Heart right ventricle (tissue), 16 donors: ENCODE data around the gene MDM2. TPM values are rescaled to one million over a fixed set of nuclear protein-coding genes. Genes with fewer than 3 reads are reported as not detected.

Experiments
- ATAC-seq, 8 donors: fragments of 200-7000 bp; cut with Tn5 transposase; one replicate each; pipeline ENCODE4 v1.9.1; 2020; ENCODE audit warnings: mild to moderate bottlenecking in 8 of 8, moderate library complexity in 8 of 8, moderate number of reproducible peaks in 1 of 8
- DNase-seq, 2 donors: peaks; one replicate each; pipeline ENCODE4 v3.0.0-alpha.2; 2020
- H3K27ac ChIP-seq, 10 donors: fragments of 200-600 bp; sonication (generic) in 2 of 10; one replicate each; pipeline versions ENCODE4 v1.5.0 to v1.8.0; 2020 to 2022; ENCODE audit warnings: mild to moderate bottlenecking in 3 of 10
- H3K27me3 ChIP-seq, 7 donors: fragments of 200-600 bp; one replicate each; pipeline ENCODE4 v1.8.0; 2021 to 2022; ENCODE audit warnings: mild to moderate bottlenecking in 2 of 7
- H3K36me3 ChIP-seq, 9 donors: fragments of 200-600 bp; sonication (generic) in 1 of 9; one replicate each; pipeline versions ENCODE4 v1.5.0 to v1.8.0; 2020 to 2022; ENCODE audit warnings: mild to moderate bottlenecking in 2 of 9
- H3K4me1 ChIP-seq, 9 donors: fragments of 200-600 bp; sonication (generic) in 1 of 9; one replicate each; pipeline versions ENCODE4 v1.5.0 to v1.8.0; 2020 to 2022; ENCODE audit warnings: mild to moderate bottlenecking in 4 of 9
- H3K4me3 ChIP-seq, 10 donors: fragments of 200-600 bp; sonication (generic) in 2 of 10; one replicate each; pipeline versions ENCODE4 v1.5.0 to v1.8.0; 2020 to 2022; ENCODE audit warnings: mild to moderate bottlenecking in 7 of 10, moderate library complexity in 2 of 10
- H3K9me3 ChIP-seq, 11 donors: fragments of 200-600 bp in 10 of 11; sonication (generic) in 2 of 11; one replicate each; pipeline versions ENCODE4 v1.5.0 to v1.8.0; 2013 to 2022; ENCODE audit warnings: mild to moderate bottlenecking in 2 of 11, control low read depth in 1 of 11, moderate library complexity in 1 of 11
- WGBS, 2 donors: extraction: QIAGEN DNeasy Blood & Tissue Kit; methylation state at CpG; one replicate each; pipeline ENCODE4 v1.1.7; 2013; ENCODE audit warnings: inconsistent platforms in 1 of 2; 5-methylcytosine and 5-hydroxymethylcytosine counted together
- intact Hi-C, 10 donors: fragments of 100-400 bp; cut with DNase I; formaldehyde crosslinking; loops; one replicate each; pipeline versions ENCODE4 v1.11.1 to v1.14.2; 2022
- polyA plus RNA-seq, 2 donors: library from polyadenylated mRNA; stranded (reverse); fragments of 200-250 nt; gene quantifications; one replicate each; pipeline ENCODE4 v1.2.3, GENCODE V29; 2013
- total RNA-seq, 10 donors: library from RNA; stranded (reverse); fragmentation: NEBNext Ultra II Directional in 3 of 10; extraction: Animal tissue kit (Norgen Biotek cat#: 25700) in 3 of 10; gene quantifications; one replicate each; pipeline versions ENCODE4 v1.2.1 to v1.2.4, GENCODE V29; 2021 to 2023
- TF ChIP-seq, protein P1 (sequence below), 9 donors: fragments of 200-600 bp; sonication (generic) in 2 of 9; IDR thresholded peaks; one replicate each; pipeline versions ENCODE4 v1.5.0 to v1.8.0; 2021 to 2022; ENCODE audit warnings: antibody characterized with exemption in 9 of 9, mild to moderate bottlenecking in 5 of 9, moderate library complexity in 1 of 9
- donor health status: Arrhythmogenic right ventricular cardiomyopathy.
- donor health status: ischemic (EF 13 %, LVEDD 7.1; RV severe dilation, severe dysfunction).
- donor health status: healthy with polysubstance abuse.
- donor health status: DM: no; HTN: yes; CAD: no.
- donor health status: DM: no; HTN: no; CAD: no.
- donor health status: ischemic (EF 25% LVEDD 6.9; RV normal size, moderate dysfunction).
- donor health status: ischemic (EF 25% LVEDD 5.7; RV mildly dilated, moderate dysfunction).
- donor health status: healthy.
- donor health status: DM: yes; HTN: yes; CAD: no.
- donor health status: Ischemic cardiomyopathy.
- donor health status: ischemic (EF 35%, LVEDD 5.7; RV mildly dilated, moderate dysfunction).
- donor health status: nonischemic (EF 11% LVEDD 7.7; RV severe dilation, severe dysfunction).
- donor health status: DM: yes; HTN: yes; CAD: no.
- donor health status: PGD.
- donor health status: ischemic (EF 29% LVEDD 5.4; RV normal size, mild dysfunction).
- donor health status: nonischemic (EF 23%, LVEDD 6.1; RV moderate dilation, normal function).

The MDM2 gene
- total and polyA plus RNA-seq, 12 donors = 15.9 to 95.5 (median 47.1) TPM

DNA sequence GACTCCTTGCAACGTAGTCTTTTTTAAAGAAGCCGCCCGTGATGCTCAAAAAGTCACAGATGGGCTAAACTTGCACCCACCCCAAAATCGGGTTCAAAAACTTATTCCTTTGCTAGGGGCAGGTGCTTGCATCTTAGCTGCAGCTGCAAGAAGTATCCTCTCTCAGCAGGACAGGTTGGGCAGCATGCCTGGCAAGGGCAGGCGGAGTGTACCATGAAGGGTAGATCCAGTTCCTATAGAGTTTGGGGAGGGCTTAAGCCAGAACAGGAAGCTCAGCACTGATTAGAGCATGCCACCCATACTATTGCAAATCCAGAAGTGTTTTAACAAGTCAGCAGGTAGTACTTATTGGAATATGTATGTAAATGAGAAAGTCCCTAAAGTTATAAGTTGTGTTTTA lies 76.3 kb downstream of the MDM2 start:
- 94% methylated on average over 5 of the region's 5 CpGs for WGBS, 2 donors
- H3K4me1 ChIP-seq = no peaks in the 10 kb centered on the region
- intact Hi-C loops = no loop called here

DNA sequence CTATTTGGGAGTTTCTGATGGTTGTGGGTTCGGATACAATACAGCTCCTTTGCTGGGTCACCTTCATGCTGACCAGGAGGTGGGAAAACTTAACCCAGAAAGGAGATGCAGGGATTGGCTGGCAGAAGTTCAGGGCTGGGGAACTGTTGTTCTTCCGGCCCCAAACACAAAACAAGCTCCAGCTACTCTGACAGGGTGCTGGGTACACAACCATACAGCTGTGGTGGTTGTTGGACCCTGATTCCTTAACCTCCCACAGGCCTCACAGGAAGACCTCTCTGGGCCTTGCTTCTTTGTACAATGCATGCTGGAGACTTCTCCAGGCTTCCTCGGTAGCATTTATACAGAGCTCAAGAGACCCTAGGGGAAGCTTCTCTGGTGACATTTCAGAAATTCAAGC lies 77.4 kb downstream of the MDM2 start:
- no peak for ATAC-seq
- peaks cover 0 to 7% (median 0%) of the 10 kb centered on the region in 9 donors for H3K4me1 ChIP-seq
- DNase-seq = no peak
- peaks cover 0 to 10% (median 0%) of the 10 kb centered on the region in 9 donors for H3K36me3 ChIP-seq
- intact Hi-C loops = no loop called here
- H3K27ac ChIP-seq = no peak overlapping the region
- no peak overlapping the region for H3K4me3 ChIP-seq
- H3K27me3 ChIP-seq = no peaks in the 10 kb centered on the region
- TF ChIP-seq, protein P1, sequence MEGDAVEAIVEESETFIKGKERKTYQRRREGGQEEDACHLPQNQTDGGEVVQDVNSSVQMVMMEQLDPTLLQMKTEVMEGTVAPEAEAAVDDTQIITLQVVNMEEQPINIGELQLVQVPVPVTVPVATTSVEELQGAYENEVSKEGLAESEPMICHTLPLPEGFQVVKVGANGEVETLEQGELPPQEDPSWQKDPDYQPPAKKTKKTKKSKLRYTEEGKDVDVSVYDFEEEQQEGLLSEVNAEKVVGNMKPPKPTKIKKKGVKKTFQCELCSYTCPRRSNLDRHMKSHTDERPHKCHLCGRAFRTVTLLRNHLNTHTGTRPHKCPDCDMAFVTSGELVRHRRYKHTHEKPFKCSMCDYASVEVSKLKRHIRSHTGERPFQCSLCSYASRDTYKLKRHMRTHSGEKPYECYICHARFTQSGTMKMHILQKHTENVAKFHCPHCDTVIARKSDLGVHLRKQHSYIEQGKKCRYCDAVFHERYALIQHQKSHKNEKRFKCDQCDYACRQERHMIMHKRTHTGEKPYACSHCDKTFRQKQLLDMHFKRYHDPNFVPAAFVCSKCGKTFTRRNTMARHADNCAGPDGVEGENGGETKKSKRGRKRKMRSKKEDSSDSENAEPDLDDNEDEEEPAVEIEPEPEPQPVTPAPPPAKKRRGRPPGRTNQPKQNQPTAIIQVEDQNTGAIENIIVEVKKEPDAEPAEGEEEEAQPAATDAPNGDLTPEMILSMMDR (IDR thresholded peaks at IDR 0.05) = no peak
- peaks cover 0 to 5% (median 0%) of the 10 kb centered on the region in 11 donors for H3K9me3 ChIP-seq
- WGBS, 2 donors = 80 to 85% methylated on average over 3 of the region's 3 CpGs

More for the DNA sequence above, 76.3 kb downstream of the MDM2 start:
- no peak overlapping the region for H3K27ac ChIP-seq
- ATAC-seq = no peak
- H3K4me3 ChIP-seq = no peak overlapping the region
- H3K36me3 ChIP-seq = peaks cover 0 to 10% (median 0%) of the 10 kb centered on the region in 9 donors
- H3K9me3 ChIP-seq = peaks cover 0 to 5% (median 0%) of the 10 kb centered on the region in 11 donors
- H3K27me3 ChIP-seq = no peaks in the 10 kb centered on the region
- TF ChIP-seq, protein P1 (IDR thresholded peaks at IDR 0.05) = no peak
- DNase-seq = no peak

DNA sequence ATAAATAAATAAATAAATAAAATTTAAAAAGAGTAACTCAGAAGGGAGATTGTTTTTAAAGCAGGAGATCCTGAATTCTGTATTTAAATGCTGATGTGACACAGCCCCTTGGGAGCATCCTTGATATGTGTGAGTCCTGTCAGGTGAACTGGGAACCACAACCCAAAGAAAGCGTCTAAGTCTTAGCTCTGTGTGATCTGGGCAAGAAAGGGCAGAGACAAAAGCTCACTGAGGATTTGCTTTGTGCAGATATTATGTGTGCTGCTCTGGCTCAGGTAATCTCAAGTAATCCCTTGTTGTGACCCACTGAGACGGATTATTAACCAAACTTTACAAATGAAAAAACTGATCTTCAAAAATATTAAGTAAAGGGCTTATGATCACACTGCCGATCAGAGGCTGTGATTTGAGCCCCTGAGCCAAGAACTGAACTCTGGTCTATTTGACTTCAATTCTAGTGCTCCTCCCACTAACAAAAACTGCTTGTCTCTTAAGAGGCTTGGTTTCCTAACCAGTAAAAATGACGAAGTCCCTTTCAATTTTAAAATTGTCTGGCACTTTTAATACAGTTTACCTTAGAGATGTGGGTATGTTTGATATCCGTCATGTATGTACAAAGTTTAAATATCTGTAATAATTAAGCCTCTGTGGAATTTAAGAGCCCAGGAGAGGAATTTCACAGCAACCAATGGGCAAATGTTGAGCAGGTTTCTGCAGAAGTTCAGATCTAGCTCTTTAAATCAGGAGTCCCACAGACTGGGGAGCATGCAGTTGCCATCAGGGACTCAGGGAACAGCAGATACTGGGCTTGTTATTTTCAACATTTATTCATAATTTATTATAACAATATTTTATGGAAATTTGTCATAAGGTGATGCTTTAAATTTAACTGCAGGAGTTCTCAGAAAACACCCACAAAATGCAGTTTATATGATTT lies 78.9 kb downstream of the MDM2 start:
- intact Hi-C loops = no loop called here
- peaks cover 0 to 10% (median 0%) of the 10 kb centered on the region in 9 donors for H3K36me3 ChIP-seq
- DNase-seq (no peak), ATAC-seq (no peak)
- TF ChIP-seq, protein P1 (IDR thresholded peaks at IDR 0.05) = no peak
- no peak overlapping the region for H3K27ac ChIP-seq
- peaks cover 0 to 5% (median 0%) of the 10 kb centered on the region in 11 donors for H3K9me3 ChIP-seq
- peaks cover 0 to 8% (median 0%) of the 10 kb centered on the region in 9 donors for H3K4me1 ChIP-seq
- no peaks in the 10 kb centered on the region for H3K27me3 ChIP-seq
- 86 to 88% methylated on average over 5 of the region's 5 CpGs for WGBS, 2 donors
- H3K4me3 ChIP-seq = no peak overlapping the region

DNA sequence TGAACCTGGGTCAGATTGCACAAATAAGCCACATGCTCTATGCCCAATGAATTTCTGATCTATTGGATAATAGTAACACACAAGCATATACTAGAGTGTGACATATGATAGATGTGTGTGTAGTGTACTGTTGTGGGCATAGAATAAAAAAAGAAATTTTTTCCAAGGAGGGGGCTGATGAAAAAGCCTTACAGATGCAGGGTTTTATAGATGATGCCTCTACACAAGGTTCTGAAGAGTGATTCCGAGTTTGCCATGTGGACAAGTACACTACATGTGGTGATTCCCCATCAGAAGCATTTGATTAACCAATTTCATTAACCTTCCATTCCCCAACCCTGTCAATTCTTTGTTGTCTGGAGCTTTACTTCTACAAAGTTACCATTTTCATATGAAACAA lies 79.7 kb downstream of the MDM2 start:
- Histone ChIP-seq H3K36me3 (peaks cover 0 to 6% (median 0%) of the 10 kb centered on the region in 9 donors), H3K27me3 (no peaks in the 10 kb centered on the region), H3K27ac (no peak overlapping the region), H3K4me1 (peaks cover 0 to 8% (median 0%) of the 10 kb centered on the region in 9 donors), H3K4me3 (no peak overlapping the region), H3K9me3 (no peaks in the 10 kb centered on the region)
- ATAC-seq (no peak), DNase-seq (no peak)
- 92 to 100% methylated on average over 1 of the region's 1 CpG for WGBS, 2 donors
- intact Hi-C loops = no loop called here
- TF ChIP-seq, protein P1 (IDR thresholded peaks at IDR 0.05) = no peak
